GM10266 (cell line): Measurements from ENCODE around the gene DEFB132.

Experiments
- DNase-seq: peaks from one replicate; pipeline ENCODE4 v3.0.0; 2012; ENCODE audit errors: extremely low spot score
- TF ChIP-seq, protein P1 (sequence below): IDR thresholded peaks from 2 replicates; pipeline ENCODE4 v1.5.1; 2012; ENCODE audit warnings: mild to moderate bottlenecking, low read depth; ENCODE audit not compliant: control insufficient read depth, insufficient read depth; ENCODE audit errors: missing control alignments

DEFB132 gene

DNA sequence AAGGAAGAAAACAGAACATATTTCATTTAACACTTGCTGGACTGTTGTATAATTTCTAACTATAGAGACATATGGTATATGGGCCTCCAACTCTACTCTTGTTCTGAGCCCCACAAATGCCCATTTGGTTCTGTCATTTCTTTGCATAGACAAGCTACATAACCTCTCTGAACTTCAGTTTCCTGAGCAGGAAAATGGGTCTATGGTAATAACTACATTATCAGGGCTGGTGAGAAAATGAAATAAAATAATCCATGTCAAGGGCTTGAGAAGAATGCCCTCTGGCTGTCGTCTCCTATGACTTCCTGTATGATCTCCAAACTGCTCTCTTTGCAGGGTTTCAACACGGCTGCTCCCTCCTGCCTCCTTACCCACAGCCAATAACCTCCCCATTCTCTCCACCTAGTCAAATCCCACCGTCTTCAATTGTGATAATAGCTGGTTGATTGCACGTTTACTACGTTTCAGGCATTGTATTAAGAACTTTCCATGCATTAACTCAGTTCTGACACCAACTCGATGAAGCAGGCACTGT is 51.8 kb downstream of the DEFB132 start:
- no peak for DNase-seq

DNA sequence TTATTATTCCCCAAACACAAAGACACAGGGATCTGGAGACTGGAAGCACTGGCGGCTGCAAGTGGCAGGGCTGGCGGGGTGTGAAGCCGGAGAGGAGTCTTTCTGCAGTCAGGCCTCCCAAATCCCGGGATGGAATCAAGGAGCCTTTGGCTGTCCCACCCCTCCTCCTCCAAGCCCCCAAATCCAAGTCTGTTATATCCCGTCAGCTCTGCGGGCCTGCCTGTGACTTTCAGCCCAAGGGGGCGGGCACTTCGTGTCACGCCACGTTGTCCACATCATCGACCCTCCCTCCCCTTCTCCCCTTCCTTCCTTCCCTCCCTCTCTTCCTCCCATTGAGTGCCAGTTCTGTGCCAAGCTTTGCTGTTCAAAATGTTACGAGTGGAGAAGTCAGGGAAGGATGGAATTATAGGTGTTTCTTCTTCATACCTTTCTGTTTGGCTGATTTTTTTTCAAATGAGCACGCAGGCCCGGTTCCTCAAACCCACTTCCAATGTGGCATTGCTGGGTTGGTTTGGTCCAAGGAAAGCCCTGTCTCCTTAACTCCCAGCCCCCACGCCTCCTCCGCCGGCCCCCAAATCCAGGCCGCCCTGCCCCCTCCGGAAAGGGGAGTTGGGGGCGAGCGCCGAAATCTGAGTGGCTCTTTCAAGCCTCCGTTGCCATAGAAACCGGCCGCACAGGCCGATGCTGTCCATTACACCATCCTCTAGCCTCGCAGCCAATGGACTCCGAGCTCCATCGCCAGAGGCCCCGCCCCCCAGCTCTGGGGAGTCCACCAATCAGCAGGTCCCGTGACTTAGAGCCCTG is 52.5 kb downstream of the DEFB132 start:
- peak; percentile 96 for DNase-seq
- TF ChIP-seq, protein P1, sequence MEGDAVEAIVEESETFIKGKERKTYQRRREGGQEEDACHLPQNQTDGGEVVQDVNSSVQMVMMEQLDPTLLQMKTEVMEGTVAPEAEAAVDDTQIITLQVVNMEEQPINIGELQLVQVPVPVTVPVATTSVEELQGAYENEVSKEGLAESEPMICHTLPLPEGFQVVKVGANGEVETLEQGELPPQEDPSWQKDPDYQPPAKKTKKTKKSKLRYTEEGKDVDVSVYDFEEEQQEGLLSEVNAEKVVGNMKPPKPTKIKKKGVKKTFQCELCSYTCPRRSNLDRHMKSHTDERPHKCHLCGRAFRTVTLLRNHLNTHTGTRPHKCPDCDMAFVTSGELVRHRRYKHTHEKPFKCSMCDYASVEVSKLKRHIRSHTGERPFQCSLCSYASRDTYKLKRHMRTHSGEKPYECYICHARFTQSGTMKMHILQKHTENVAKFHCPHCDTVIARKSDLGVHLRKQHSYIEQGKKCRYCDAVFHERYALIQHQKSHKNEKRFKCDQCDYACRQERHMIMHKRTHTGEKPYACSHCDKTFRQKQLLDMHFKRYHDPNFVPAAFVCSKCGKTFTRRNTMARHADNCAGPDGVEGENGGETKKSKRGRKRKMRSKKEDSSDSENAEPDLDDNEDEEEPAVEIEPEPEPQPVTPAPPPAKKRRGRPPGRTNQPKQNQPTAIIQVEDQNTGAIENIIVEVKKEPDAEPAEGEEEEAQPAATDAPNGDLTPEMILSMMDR, result no peak

More for the DNA sequence above, 51.8 kb downstream of the DEFB132 start:
- TF ChIP-seq, protein P1, result no peak

DNA sequence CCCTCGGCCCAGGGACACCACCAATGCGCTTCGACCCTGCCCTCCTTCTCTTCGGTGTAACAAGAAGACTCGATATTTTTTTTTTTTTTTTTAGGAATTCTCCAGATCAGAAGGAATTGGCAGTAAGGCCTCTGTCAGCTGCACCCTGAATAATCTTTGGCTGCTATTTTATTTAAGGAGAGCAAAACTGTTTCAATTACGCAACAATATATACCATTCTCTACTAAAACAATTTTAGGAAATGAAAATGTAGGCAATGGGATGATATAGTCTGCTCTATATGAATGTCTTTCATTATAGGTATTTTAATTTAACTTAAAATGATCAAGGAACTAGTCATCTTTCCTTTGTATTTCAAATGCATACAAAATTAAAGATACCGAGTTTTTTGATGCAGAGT is 53.1 kb downstream of the DEFB132 start:
- no peak for DNase-seq
- TF ChIP-seq, protein P1, result no peak
